ENCODE results near the gene TTC38.

DNA sequence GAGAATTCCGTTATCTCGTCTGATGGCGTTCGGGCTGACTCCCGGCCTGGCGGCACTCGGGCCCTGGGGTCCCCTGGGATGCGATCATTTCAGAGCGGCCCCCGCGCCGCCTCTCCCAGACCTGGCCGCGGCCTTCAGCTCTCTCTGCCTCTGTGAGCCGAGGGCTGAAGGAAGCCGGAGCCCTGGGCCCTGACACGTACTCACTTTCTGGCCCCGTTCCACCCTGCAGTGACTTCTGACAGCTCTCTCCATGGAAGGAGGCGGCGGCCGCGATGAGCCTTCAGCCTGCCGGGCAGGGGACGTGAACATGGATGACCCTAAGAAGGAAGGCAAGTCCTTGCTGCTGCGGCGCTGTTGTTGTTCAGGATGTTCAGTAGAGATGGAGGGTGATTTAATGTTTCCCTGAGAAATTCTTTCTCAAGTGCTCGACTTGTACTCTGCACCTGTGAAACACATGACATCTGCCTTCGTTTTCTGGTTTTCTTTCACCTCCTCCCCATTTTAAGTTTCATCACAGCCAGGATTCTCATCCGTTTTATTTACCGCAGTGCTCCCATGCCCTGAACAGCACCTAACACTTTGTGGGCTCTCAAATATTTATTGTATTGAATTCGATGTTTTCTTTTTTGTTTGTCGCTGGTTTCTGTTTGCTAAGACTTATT, 29.5 kb downstream of the TTC38 start:
- TF ChIP-seq, protein P1, sequence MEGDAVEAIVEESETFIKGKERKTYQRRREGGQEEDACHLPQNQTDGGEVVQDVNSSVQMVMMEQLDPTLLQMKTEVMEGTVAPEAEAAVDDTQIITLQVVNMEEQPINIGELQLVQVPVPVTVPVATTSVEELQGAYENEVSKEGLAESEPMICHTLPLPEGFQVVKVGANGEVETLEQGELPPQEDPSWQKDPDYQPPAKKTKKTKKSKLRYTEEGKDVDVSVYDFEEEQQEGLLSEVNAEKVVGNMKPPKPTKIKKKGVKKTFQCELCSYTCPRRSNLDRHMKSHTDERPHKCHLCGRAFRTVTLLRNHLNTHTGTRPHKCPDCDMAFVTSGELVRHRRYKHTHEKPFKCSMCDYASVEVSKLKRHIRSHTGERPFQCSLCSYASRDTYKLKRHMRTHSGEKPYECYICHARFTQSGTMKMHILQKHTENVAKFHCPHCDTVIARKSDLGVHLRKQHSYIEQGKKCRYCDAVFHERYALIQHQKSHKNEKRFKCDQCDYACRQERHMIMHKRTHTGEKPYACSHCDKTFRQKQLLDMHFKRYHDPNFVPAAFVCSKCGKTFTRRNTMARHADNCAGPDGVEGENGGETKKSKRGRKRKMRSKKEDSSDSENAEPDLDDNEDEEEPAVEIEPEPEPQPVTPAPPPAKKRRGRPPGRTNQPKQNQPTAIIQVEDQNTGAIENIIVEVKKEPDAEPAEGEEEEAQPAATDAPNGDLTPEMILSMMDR (IDR thresholded peaks at IDR 0.05; ENCODE audit: low read depth, low read length), result no peak
- no peak for TF ChIP-seq EZH2phosphoT487 (IDR thresholded peaks at IDR 0.05; ENCODE audit: low read depth)

All from OCI-LY3 (cell line).